CD14-positive monocyte (primary cell): ENCODE results near the gene MTMR12. TPM values are rescaled to one million over a fixed set of nuclear protein-coding genes. Genes with fewer than 3 reads are reported as not detected.

Experiments used
- DNase-seq, 3 donors: peaks; one replicate each; pipeline ENCODE4 v3.0.0-alpha.2; 2011 to 2022
- H2AFZ ChIP-seq: 2 replicates; pipeline ENCODE4 v1.6.0; 2012; ENCODE audit warnings: mild to moderate bottlenecking, low read depth, low read length, inconsistent platforms; ENCODE audit not compliant: insufficient read depth, poor library complexity, severe bottlenecking
- H3K27ac ChIP-seq, 2 donors: 1 replicate in 1 of 2; 2 replicates in 1 of 2; pipeline ENCODE4 v1.5.1; 2012 to 2013; ENCODE audit warnings: low read length in 2 of 2, control low read depth in 1 of 2, inconsistent platforms in 1 of 2, low read depth in 1 of 2, mild to moderate bottlenecking in 1 of 2
- H3K27me3 ChIP-seq, 2 donors: one replicate each; pipeline versions ENCODE4 v1.6.0 to v1.6.1; 2011 to 2013; ENCODE audit warnings: low read length in 2 of 2; ENCODE audit not compliant: control insufficient read depth in 2 of 2, insufficient read depth in 2 of 2
- H3K36me3 ChIP-seq, 2 donors: replicated peaks in 1 of 2; 1 replicate in 1 of 2; 2 replicates in 1 of 2; pipeline versions ENCODE4 v1.5.1 to v1.6.1; 2012 to 2013; ENCODE audit warnings: low read length in 2 of 2, control low read depth in 1 of 2, inconsistent platforms in 1 of 2, mild to moderate bottlenecking in 1 of 2; ENCODE audit not compliant: insufficient read depth in 2 of 2, control insufficient read depth in 1 of 2
- H3K4me1 ChIP-seq, 2 donors: 1 replicate in 1 of 2; 2 replicates in 1 of 2; pipeline versions ENCODE4 v1.5.1 to v1.6.1; 2012 to 2013; ENCODE audit warnings: low read length in 2 of 2, control low read depth in 1 of 2, inconsistent platforms in 1 of 2, mild to moderate bottlenecking in 1 of 2, moderate library complexity in 1 of 2; ENCODE audit not compliant: insufficient read depth in 2 of 2, control insufficient read depth in 1 of 2
- H3K4me2 ChIP-seq: replicated peaks from 2 replicates; pipeline ENCODE3; 2012; ENCODE audit warnings: low read length, moderate library complexity, mild to moderate bottlenecking; ENCODE audit not compliant: poor library complexity, severe bottlenecking; ENCODE audit errors: extremely low read depth
- H3K4me3 ChIP-seq, 3 experiments: fragments of 200-600 bp in 1 of 3; sonication (generic) in 1 of 3; replicated peaks in 1 of 3; 1 replicate in 2 of 3; 2 replicates in 1 of 3; pipeline ENCODE4 v1.5.1; 2011 to 2013; ENCODE audit warnings: low read length in 3 of 3, mild to moderate bottlenecking in 3 of 3, control low read depth in 2 of 3, low read depth in 2 of 3, inconsistent platforms in 1 of 3, moderate library complexity in 1 of 3
- H3K79me2 ChIP-seq: 2 replicates; pipeline ENCODE4 v1.6.0; 2012; ENCODE audit warnings: mild to moderate bottlenecking, control low read depth, inconsistent platforms, low read length, moderate library complexity; ENCODE audit not compliant: insufficient read depth
- H3K9ac ChIP-seq: 2 replicates; pipeline ENCODE4 v1.6.0; 2017; ENCODE audit warnings: low read length, mild to moderate bottlenecking; ENCODE audit not compliant: insufficient read depth, poor library complexity, severe bottlenecking
- H3K9me3 ChIP-seq, 2 donors: replicated peaks in 1 of 2; 1 replicate in 1 of 2; 2 replicates in 1 of 2; pipeline versions ENCODE4 v1.5.1 to v1.6.1; 2012 to 2013; ENCODE audit warnings: low read length in 2 of 2, control low read depth in 1 of 2; ENCODE audit not compliant: control insufficient read depth in 1 of 2, insufficient read depth in 1 of 2
- H4K20me1 ChIP-seq: 2 replicates; pipeline ENCODE4 v1.6.0; 2012; ENCODE audit warnings: mild to moderate bottlenecking, low read length, control low read depth, moderate library complexity; ENCODE audit not compliant: insufficient read depth
- H3K27ac Mint-ChIP-seq, 7 donors: one replicate each; pipeline ENCODE4 v1.8.0; 2020; ENCODE audit warnings: mild to moderate bottlenecking in 7 of 7, mixed read lengths in 7 of 7, moderate library complexity in 6 of 7, inconsistent platforms in 2 of 7
- H3K27me3 Mint-ChIP-seq, 3 donors: one replicate each; pipeline ENCODE4 v1.8.0; 2021 to 2022; ENCODE audit warnings: low read depth in 3 of 3, mild to moderate bottlenecking in 3 of 3, mixed read lengths in 3 of 3, moderate library complexity in 3 of 3, inconsistent platforms in 1 of 3
- H3K36me3 Mint-ChIP-seq, 2 donors: one replicate each; pipeline ENCODE4 v1.8.0; 2020; ENCODE audit warnings: mixed read lengths in 2 of 2, inconsistent platforms in 1 of 2, mild to moderate bottlenecking in 1 of 2
- H3K4me1 Mint-ChIP-seq: one replicate; pipeline ENCODE4 v1.8.0; 2020; ENCODE audit warnings: mild to moderate bottlenecking, mixed read lengths
- H3K4me3 Mint-ChIP-seq, 2 donors: one replicate each; pipeline ENCODE4 v1.8.0; 2020; ENCODE audit warnings: mild to moderate bottlenecking in 2 of 2, mixed read lengths in 2 of 2, moderate library complexity in 1 of 2
- H3K9me3 Mint-ChIP-seq, 7 donors: one replicate each; pipeline ENCODE4 v1.8.0; 2020 to 2022; ENCODE audit warnings: mixed read lengths in 7 of 7, mild to moderate bottlenecking in 6 of 7, moderate library complexity in 6 of 7, inconsistent platforms in 2 of 7
- WGBS: methylation state at CpG from one replicate; pipeline ENCODE4 v1.1.5; 2013; ENCODE audit warnings: missing lambda C conversion rate; ENCODE audit not compliant: insufficient coverage; 5-methylcytosine and 5-hydroxymethylcytosine counted together
- intact Hi-C, 2 donors: fragments of 100-400 bp; cut with micrococcal nuclease; formaldehyde crosslinking; loops; one replicate each; pipeline versions ENCODE4 v1.15.0 to v1.15.1; 2023
- polyA plus RNA-seq, 3 donors: library from polyadenylated mRNA; depleted of rRNA in 1 of 3; unstranded in 2 of 3; stranded (reverse) in 1 of 3; fragments of 300-500 nt in 2 of 3; fragments of >200 nt in 1 of 3; fragmentation: Illumina TruSeq in 2 of 3; gene quantifications; 1 replicate in 2 of 3; 2 replicates in 1 of 3; pipeline ENCODE4 v1.2.3, GENCODE V29; 2012 to 2021
- TF ChIP-seq, protein P1 (sequence below): fragments of 200-600 bp; IDR thresholded peaks from one replicate; pipeline ENCODE4 v1.8.0; 2022; ENCODE audit warnings: antibody characterized with exemption, mild to moderate bottlenecking

MTMR12 gene
- polyA plus RNA-seq, 3 donors, result 10.3 to 19.0 (median 17.3) TPM

GRCh38 chr5:32273821-32274220, 38.9 kb downstream of the MTMR12 start:
- no CpG with 5 or more reads among the region's 2 CpGs for WGBS
- Mint-ChIP-seq H3K27ac (peak overlapping the region in 1 of 7 donors; percentile 24), H3K4me1 (peaks cover 16% of the 10 kb centered on the region), H3K36me3 (peaks cover 55 to 66% of the 10 kb centered on the region in 2 donors), H3K9me3 (no peaks in the 10 kb centered on the region), H3K27me3 (no peaks in the 10 kb centered on the region), H3K4me3 (no peak overlapping the region)
- no peak overlapping the region for H3K27ac ChIP-seq
- H3K4me2 ChIP-seq, result no peak overlapping the region
- peaks cover 5% of the 10 kb centered on the region for H4K20me1 ChIP-seq
- no peaks in the 10 kb centered on the region for H3K9me3 ChIP-seq
- TF ChIP-seq, protein P1, sequence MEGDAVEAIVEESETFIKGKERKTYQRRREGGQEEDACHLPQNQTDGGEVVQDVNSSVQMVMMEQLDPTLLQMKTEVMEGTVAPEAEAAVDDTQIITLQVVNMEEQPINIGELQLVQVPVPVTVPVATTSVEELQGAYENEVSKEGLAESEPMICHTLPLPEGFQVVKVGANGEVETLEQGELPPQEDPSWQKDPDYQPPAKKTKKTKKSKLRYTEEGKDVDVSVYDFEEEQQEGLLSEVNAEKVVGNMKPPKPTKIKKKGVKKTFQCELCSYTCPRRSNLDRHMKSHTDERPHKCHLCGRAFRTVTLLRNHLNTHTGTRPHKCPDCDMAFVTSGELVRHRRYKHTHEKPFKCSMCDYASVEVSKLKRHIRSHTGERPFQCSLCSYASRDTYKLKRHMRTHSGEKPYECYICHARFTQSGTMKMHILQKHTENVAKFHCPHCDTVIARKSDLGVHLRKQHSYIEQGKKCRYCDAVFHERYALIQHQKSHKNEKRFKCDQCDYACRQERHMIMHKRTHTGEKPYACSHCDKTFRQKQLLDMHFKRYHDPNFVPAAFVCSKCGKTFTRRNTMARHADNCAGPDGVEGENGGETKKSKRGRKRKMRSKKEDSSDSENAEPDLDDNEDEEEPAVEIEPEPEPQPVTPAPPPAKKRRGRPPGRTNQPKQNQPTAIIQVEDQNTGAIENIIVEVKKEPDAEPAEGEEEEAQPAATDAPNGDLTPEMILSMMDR, result no peak
- H3K36me3 ChIP-seq, result peaks cover 41 to 56% of the 10 kb centered on the region in 2 donors
- H3K4me3 ChIP-seq, result no peak overlapping the region
- DNase-seq, result no peak
- intact Hi-C loops, result no loop called here
- no peak overlapping the region for H2AFZ ChIP-seq
- peaks cover 13 to 14% of the 10 kb centered on the region in 2 donors for H3K4me1 ChIP-seq
- H3K9ac ChIP-seq, result no peak overlapping the region
- no peaks in the 10 kb centered on the region for H3K79me2 ChIP-seq
- H3K27me3 ChIP-seq, result no peaks in the 10 kb centered on the region

GRCh38 chr5:32272746-32273145, 40.0 kb downstream of the MTMR12 start:
- H3K27me3 Mint-ChIP-seq, result no peaks in the 10 kb centered on the region
- peaks cover 12% of the 10 kb centered on the region for H3K4me1 Mint-ChIP-seq
- DNase-seq, result no peak
- H3K36me3 ChIP-seq, result peaks cover 51 to 66% of the 10 kb centered on the region in 2 donors
- peaks cover 5% of the 10 kb centered on the region for H4K20me1 ChIP-seq
- no peak overlapping the region for H3K27ac ChIP-seq
- H3K4me3 Mint-ChIP-seq, result no peak overlapping the region
- no peak overlapping the region for H3K4me3 ChIP-seq
- H3K36me3 Mint-ChIP-seq, result peaks cover 62 to 71% of the 10 kb centered on the region in 2 donors
- TF ChIP-seq, protein P1, result no peak
- WGBS, result 93% methylated on average over 2 of the region's 2 CpGs
- no peaks in the 10 kb centered on the region for H3K27me3 ChIP-seq
- no peak overlapping the region for H3K4me2 ChIP-seq
- H3K79me2 ChIP-seq, result no peaks in the 10 kb centered on the region
- H2AFZ ChIP-seq, result no peak overlapping the region
- peak overlapping the region in 3 of 7 donors; percentile 14 to 73 (median 30) for H3K27ac Mint-ChIP-seq
- peaks cover 13 to 14% of the 10 kb centered on the region in 2 donors for H3K4me1 ChIP-seq
- no peaks in the 10 kb centered on the region for H3K9me3 Mint-ChIP-seq
- intact Hi-C loops, result no loop called here
- no peaks in the 10 kb centered on the region for H3K9me3 ChIP-seq
- H3K9ac ChIP-seq, result no peak overlapping the region
